HG02970 (cell line): Measurements from ENCODE around the gene MGAT1.
"Not testable (repeated sequence)": the region's sequence is repeated elsewhere in the genome, so short reads cannot be mapped to it uniquely, and the experiment has no call there.

Experiments
- ATAC-seq: cut with Tn5 transposase; IDR thresholded peaks from one replicate; pipeline ENCODE4 v1.9.1; 2021; ENCODE audit warnings: mild to moderate bottlenecking, moderate library complexity, moderate number of reproducible peaks; ENCODE audit not compliant: unreplicated experiment, low FRiP score

The MGAT1 gene

GRCh38 chr5:180802325-180803180 is at the start of gene MGAT1:
Gene MGAT1 (minus strand): TSS chr5:180802806. CDS start chr5:180792971, 9,835 bp downstream.
- ATAC-seq, result peak; percentile 46

- ATAC-seq, result no peak
Measured at GRCh38 chr5:180850434-180851078, 48.0 kb upstream of the MGAT1 start.

- ATAC-seq, result no peak
Measured at GRCh38 chr5:180849827-180850226, 47.2 kb upstream of the MGAT1 start.

- ATAC-seq, result no peak
Measured at GRCh38 chr5:180848878-180849277, 46.3 kb upstream of the MGAT1 start.

GRCh38 chr5:180848265-180848664 is 45.7 kb upstream of the MGAT1 start:
- ATAC-seq, result no peak

GRCh38 chr5:180847026-180847425 is 44.4 kb upstream of the MGAT1 start:
- ATAC-seq, result no peak

- no peak for ATAC-seq
Measured at GRCh38 chr5:180844858-180845257, 42.3 kb upstream of the MGAT1 start.

GRCh38 chr5:180844432-180844831 is 41.8 kb upstream of the MGAT1 start:
- ATAC-seq, result no peak

- no peak for ATAC-seq
Measured at GRCh38 chr5:180839935-180840334, 37.3 kb upstream of the MGAT1 start.

GRCh38 chr5:180839227-180839626 is 36.6 kb upstream of the MGAT1 start:
- ATAC-seq, result no peak

GRCh38 chr5:180837478-180837877 is 34.9 kb upstream of the MGAT1 start:
- ATAC-seq, result no peak

- no peak for ATAC-seq
Measured at GRCh38 chr5:180832638-180833068, 30.0 kb upstream of the MGAT1 start.

GRCh38 chr5:180831139-180832093 is 28.8 kb upstream of the MGAT1 start:
- ATAC-seq, result peak; percentile 73

- peak; percentile 33 for ATAC-seq
Measured at GRCh38 chr5:180830253-180831138, 27.9 kb upstream of the MGAT1 start.

GRCh38 chr5:180829726-180830125 is 27.1 kb upstream of the MGAT1 start:
- no peak for ATAC-seq

GRCh38 chr5:180828756-180829531 is 26.3 kb upstream of the MGAT1 start:
- not testable (repeated sequence) for ATAC-seq

- not testable (repeated sequence) for ATAC-seq
Measured at GRCh38 chr5:180827374-180827773, 24.8 kb upstream of the MGAT1 start.

GRCh38 chr5:180825768-180826525 is 23.3 kb upstream of the MGAT1 start:
- no peak for ATAC-seq
